ENCODE data around the gene KRT86.

KRT86 gene

GRCh38 chr12:52242442-52243258 lies 31.8 kb upstream of the KRT86 start:
- Histone ChIP-seq H3K4me1 (ENCODE audit: control insufficient read depth, insufficient read depth, low read length) (peaks cover 56% of the 10 kb centered on the region), H3K27me3 (ENCODE audit: control insufficient read depth, insufficient read depth, low read length) (no peaks in the 10 kb centered on the region), H3K4me3 (ENCODE audit: low read length) (no peak overlapping the region), H3K36me3 (ENCODE audit: control insufficient read depth, insufficient read depth, low read length) (no peaks in the 10 kb centered on the region), H3K9ac (ENCODE audit: low read length) (no peak overlapping the region), H3K9me3 (ENCODE audit: control insufficient read depth, low read length) (no peaks in the 10 kb centered on the region)

GRCh38 chr12:52243259-52243855 lies 31.1 kb upstream of the KRT86 start:
- Histone ChIP-seq H3K9me3 (ENCODE audit: control insufficient read depth, low read length) (no peaks in the 10 kb centered on the region), H3K36me3 (ENCODE audit: control insufficient read depth, insufficient read depth, low read length) (no peaks in the 10 kb centered on the region), H3K9ac (ENCODE audit: low read length) (peak overlapping the region; percentile 22), H3K4me1 (ENCODE audit: control insufficient read depth, insufficient read depth, low read length) (peaks cover 63% of the 10 kb centered on the region), H3K4me3 (ENCODE audit: low read length) (no peak overlapping the region), H3K27me3 (ENCODE audit: control insufficient read depth, insufficient read depth, low read length) (no peaks in the 10 kb centered on the region)

GRCh38 chr12:52243856-52244614 lies 30.4 kb upstream of the KRT86 start:
- Histone ChIP-seq H3K4me1 (ENCODE audit: control insufficient read depth, insufficient read depth, low read length) (peaks cover 70% of the 10 kb centered on the region), H3K9ac (ENCODE audit: low read length) (peak overlapping the region; percentile 61), H3K27me3 (ENCODE audit: control insufficient read depth, insufficient read depth, low read length) (no peaks in the 10 kb centered on the region), H3K9me3 (ENCODE audit: control insufficient read depth, low read length) (no peaks in the 10 kb centered on the region), H3K36me3 (ENCODE audit: control insufficient read depth, insufficient read depth, low read length) (no peaks in the 10 kb centered on the region), H3K4me3 (ENCODE audit: low read length) (no peak overlapping the region)

GRCh38 chr12:52244615-52244994 lies 29.8 kb upstream of the KRT86 start:
- H3K36me3 ChIP-seq (ENCODE audit: control insufficient read depth, insufficient read depth, low read length): no peaks in the 10 kb centered on the region
- peaks cover under 1% of the 10 kb centered on the region for H3K27me3 ChIP-seq (ENCODE audit: control insufficient read depth, insufficient read depth, low read length)
- peak overlapping the region; percentile 61 for H3K9ac ChIP-seq (ENCODE audit: low read length)
- no peaks in the 10 kb centered on the region for H3K9me3 ChIP-seq (ENCODE audit: control insufficient read depth, low read length)
- no peak overlapping the region for H3K4me3 ChIP-seq (ENCODE audit: low read length)
- peaks cover 70% of the 10 kb centered on the region for H3K4me1 ChIP-seq (ENCODE audit: control insufficient read depth, insufficient read depth, low read length)

- H3K9me3 ChIP-seq (ENCODE audit: control insufficient read depth, low read length): no peaks in the 10 kb centered on the region
- H3K36me3 ChIP-seq (ENCODE audit: control insufficient read depth, insufficient read depth, low read length): no peaks in the 10 kb centered on the region
- no peak overlapping the region for H3K9ac ChIP-seq (ENCODE audit: low read length)
- H3K4me1 ChIP-seq (ENCODE audit: control insufficient read depth, insufficient read depth, low read length): peaks cover 70% of the 10 kb centered on the region
- H3K27me3 ChIP-seq (ENCODE audit: control insufficient read depth, insufficient read depth, low read length): peaks cover 5% of the 10 kb centered on the region
- no peak overlapping the region for H3K4me3 ChIP-seq (ENCODE audit: low read length)
These were observed 29.0 kb upstream of the KRT86 start for GRCh38 chr12:52245259-52245961.

- no peak overlapping the region for H3K4me3 ChIP-seq (ENCODE audit: low read length)
- H3K9ac ChIP-seq (ENCODE audit: low read length): peak overlapping the region; percentile 30
- no peaks in the 10 kb centered on the region for H3K36me3 ChIP-seq (ENCODE audit: control insufficient read depth, insufficient read depth, low read length)
- peaks cover 5% of the 10 kb centered on the region for H3K27me3 ChIP-seq (ENCODE audit: control insufficient read depth, insufficient read depth, low read length)
- H3K4me1 ChIP-seq (ENCODE audit: control insufficient read depth, insufficient read depth, low read length): peaks cover 70% of the 10 kb centered on the region
- H3K9me3 ChIP-seq (ENCODE audit: control insufficient read depth, low read length): no peaks in the 10 kb centered on the region
These were observed 28.4 kb upstream of the KRT86 start for GRCh38 chr12:52245962-52246569.

- no peaks in the 10 kb centered on the region for H3K36me3 ChIP-seq (ENCODE audit: control insufficient read depth, insufficient read depth, low read length)
- no peak overlapping the region for H3K4me3 ChIP-seq (ENCODE audit: low read length)
- H3K4me1 ChIP-seq (ENCODE audit: control insufficient read depth, insufficient read depth, low read length): peaks cover 70% of the 10 kb centered on the region
- no peaks in the 10 kb centered on the region for H3K9me3 ChIP-seq (ENCODE audit: control insufficient read depth, low read length)
- H3K9ac ChIP-seq (ENCODE audit: low read length): peak overlapping the region; percentile 30
- peaks cover 5% of the 10 kb centered on the region for H3K27me3 ChIP-seq (ENCODE audit: control insufficient read depth, insufficient read depth, low read length)
These were observed 27.5 kb upstream of the KRT86 start for GRCh38 chr12:52246720-52247621.

GRCh38 chr12:52247622-52248540 lies 26.6 kb upstream of the KRT86 start:
- Histone ChIP-seq H3K9me3 (ENCODE audit: control insufficient read depth, low read length) (no peaks in the 10 kb centered on the region), H3K4me3 (ENCODE audit: low read length) (no peak overlapping the region), H3K4me1 (ENCODE audit: control insufficient read depth, insufficient read depth, low read length) (peaks cover 69% of the 10 kb centered on the region), H3K36me3 (ENCODE audit: control insufficient read depth, insufficient read depth, low read length) (no peaks in the 10 kb centered on the region), H3K9ac (ENCODE audit: low read length) (peak overlapping the region; percentile 41), H3K27me3 (ENCODE audit: control insufficient read depth, insufficient read depth, low read length) (peaks cover 5% of the 10 kb centered on the region)

GRCh38 chr12:52248541-52249461 lies 25.6 kb upstream of the KRT86 start:
- peaks cover 5% of the 10 kb centered on the region for H3K27me3 ChIP-seq (ENCODE audit: control insufficient read depth, insufficient read depth, low read length)
- no peaks in the 10 kb centered on the region for H3K9me3 ChIP-seq (ENCODE audit: control insufficient read depth, low read length)
- H3K4me1 ChIP-seq (ENCODE audit: control insufficient read depth, insufficient read depth, low read length): peaks cover 60% of the 10 kb centered on the region
- peak overlapping the region; percentile 7 for H3K9ac ChIP-seq (ENCODE audit: low read length)
- H3K36me3 ChIP-seq (ENCODE audit: control insufficient read depth, insufficient read depth, low read length): no peaks in the 10 kb centered on the region
- no peak overlapping the region for H3K4me3 ChIP-seq (ENCODE audit: low read length)

Measured in mucosa of stomach (tissue), 1 donor.